ENCODE data around the gene JAK3. TPM values are rescaled to one million over a fixed set of nuclear protein-coding genes. Genes with fewer than 3 reads are reported as not detected.

JAK3 gene
- total RNA-seq, 1 donor from 2014 or later: 1.6 TPM

DNA sequence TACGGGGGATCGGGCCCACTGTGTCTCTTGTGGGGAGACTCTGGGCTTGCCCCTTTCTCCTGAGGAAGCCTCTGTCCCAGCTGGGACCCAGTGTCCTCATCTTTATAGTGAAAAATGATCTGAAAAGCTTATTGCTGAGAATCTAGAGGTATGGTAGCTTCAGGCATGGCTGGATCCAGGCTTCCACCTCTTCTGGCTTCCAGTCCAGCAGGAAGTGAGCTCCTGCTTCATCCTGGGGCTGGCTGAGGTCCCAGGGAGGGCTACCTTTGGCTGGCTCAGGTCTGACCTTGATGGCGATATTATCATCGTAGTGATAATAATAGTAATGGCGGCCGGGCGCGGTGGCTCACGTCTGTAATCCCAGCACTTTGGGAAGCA is 27.0 kb upstream of the JAK3 start:
- TF ChIP-seq, protein P1, sequence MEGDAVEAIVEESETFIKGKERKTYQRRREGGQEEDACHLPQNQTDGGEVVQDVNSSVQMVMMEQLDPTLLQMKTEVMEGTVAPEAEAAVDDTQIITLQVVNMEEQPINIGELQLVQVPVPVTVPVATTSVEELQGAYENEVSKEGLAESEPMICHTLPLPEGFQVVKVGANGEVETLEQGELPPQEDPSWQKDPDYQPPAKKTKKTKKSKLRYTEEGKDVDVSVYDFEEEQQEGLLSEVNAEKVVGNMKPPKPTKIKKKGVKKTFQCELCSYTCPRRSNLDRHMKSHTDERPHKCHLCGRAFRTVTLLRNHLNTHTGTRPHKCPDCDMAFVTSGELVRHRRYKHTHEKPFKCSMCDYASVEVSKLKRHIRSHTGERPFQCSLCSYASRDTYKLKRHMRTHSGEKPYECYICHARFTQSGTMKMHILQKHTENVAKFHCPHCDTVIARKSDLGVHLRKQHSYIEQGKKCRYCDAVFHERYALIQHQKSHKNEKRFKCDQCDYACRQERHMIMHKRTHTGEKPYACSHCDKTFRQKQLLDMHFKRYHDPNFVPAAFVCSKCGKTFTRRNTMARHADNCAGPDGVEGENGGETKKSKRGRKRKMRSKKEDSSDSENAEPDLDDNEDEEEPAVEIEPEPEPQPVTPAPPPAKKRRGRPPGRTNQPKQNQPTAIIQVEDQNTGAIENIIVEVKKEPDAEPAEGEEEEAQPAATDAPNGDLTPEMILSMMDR (IDR thresholded peaks at IDR 0.05): no peak
- Mint-ChIP-seq H3K27ac (ENCODE audit: unreplicated experiment) (no peak overlapping the region), H3K36me3 (ENCODE audit: unreplicated experiment) (no peaks in the 10 kb centered on the region), H3K27me3 (ENCODE audit: unreplicated experiment) (peaks cover 13% of the 10 kb centered on the region), H3K4me3 (ENCODE audit: unreplicated experiment) (no peak overlapping the region), H3K9me3 (ENCODE audit: unreplicated experiment) (no peaks in the 10 kb centered on the region), H3K4me1 (ENCODE audit: unreplicated experiment) (no peaks in the 10 kb centered on the region)
- no peak for DNase-seq (ENCODE audit: extremely low spot score, unreplicated experiment)

- H3K4me1 Mint-ChIP-seq (ENCODE audit: unreplicated experiment): no peaks in the 10 kb centered on the region
- H3K27ac Mint-ChIP-seq (ENCODE audit: unreplicated experiment): no peak overlapping the region
- H3K9me3 Mint-ChIP-seq (ENCODE audit: unreplicated experiment): no peaks in the 10 kb centered on the region
- TF ChIP-seq, protein P1 (IDR thresholded peaks at IDR 0.05): no peak
- peaks cover 14% of the 10 kb centered on the region for H3K27me3 Mint-ChIP-seq (ENCODE audit: unreplicated experiment)
- no peaks in the 10 kb centered on the region for H3K36me3 Mint-ChIP-seq (ENCODE audit: unreplicated experiment)
- H3K4me3 Mint-ChIP-seq (ENCODE audit: unreplicated experiment): no peak overlapping the region
- DNase-seq (ENCODE audit: extremely low spot score, unreplicated experiment): no peak
Measured at GRCh38 chr19:17873786-17874757, 26.3 kb upstream of the JAK3 start.

DNA sequence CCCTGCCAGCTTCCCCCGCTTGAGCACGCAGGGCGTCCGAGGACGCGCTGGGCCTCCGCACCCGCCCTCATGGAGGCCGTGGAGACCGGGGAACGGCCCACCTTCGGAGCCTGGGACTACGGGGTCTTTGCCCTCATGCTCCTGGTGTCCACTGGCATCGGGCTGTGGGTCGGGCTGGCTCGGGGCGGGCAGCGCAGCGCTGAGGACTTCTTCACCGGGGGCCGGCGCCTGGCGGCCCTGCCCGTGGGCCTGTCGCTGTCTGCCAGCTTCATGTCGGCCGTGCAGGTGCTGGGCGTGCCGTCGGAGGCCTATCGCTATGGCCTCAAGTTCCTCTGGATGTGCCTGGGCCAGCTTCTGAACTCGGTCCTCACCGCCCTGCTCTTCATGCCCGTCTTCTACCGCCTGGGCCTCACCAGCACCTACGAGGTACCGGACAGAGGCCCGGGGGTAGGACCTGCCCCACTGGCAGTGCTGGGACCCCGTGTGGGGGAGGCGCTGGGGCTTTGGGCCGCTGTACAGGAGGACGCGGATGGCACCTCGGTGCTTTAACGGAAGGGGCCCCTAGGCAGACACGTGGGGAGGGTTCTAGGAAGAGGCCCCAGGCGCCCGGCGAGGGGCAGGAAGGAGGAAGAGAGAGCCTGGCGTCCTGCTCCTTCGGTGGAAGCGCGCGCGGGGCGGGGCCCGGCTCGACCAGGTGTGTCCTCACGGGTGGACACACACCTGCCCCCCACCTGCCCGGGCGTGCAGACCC is 24.6 kb upstream of the JAK3 start:
- H3K9me3 Mint-ChIP-seq (ENCODE audit: unreplicated experiment): no peaks in the 10 kb centered on the region
- H3K36me3 Mint-ChIP-seq (ENCODE audit: unreplicated experiment): no peaks in the 10 kb centered on the region
- H3K27ac Mint-ChIP-seq (ENCODE audit: unreplicated experiment): no peak overlapping the region
- no peaks in the 10 kb centered on the region for H3K4me1 Mint-ChIP-seq (ENCODE audit: unreplicated experiment)
- H3K4me3 Mint-ChIP-seq (ENCODE audit: unreplicated experiment): no peak overlapping the region
- DNase-seq (ENCODE audit: extremely low spot score, unreplicated experiment): no peak
- TF ChIP-seq, protein P1 (IDR thresholded peaks at IDR 0.05): no peak
- H3K27me3 Mint-ChIP-seq (ENCODE audit: unreplicated experiment): peaks cover 21% of the 10 kb centered on the region

GRCh38 chr19:17871878-17872250 is 24.1 kb upstream of the JAK3 start, which contains the start of gene SLC5A5:
Gene SLC5A5 (plus strand): TSS chr19:17871945. CDS start chr19:17872320, 375 bp downstream.
- DNase-seq (ENCODE audit: extremely low spot score, unreplicated experiment): no peak
- Mint-ChIP-seq H3K27ac (ENCODE audit: unreplicated experiment) (no peak within 1 kb of the TSS), H3K4me1 (ENCODE audit: unreplicated experiment) (no peaks in the 10 kb centered on the region), H3K36me3 (ENCODE audit: unreplicated experiment) (no peaks in the 10 kb centered on the region), H3K27me3 (ENCODE audit: unreplicated experiment) (peaks cover 21% of the 10 kb centered on the region), H3K4me3 (ENCODE audit: unreplicated experiment) (no peak within 1 kb of the TSS), H3K9me3 (ENCODE audit: unreplicated experiment) (no peaks in the 10 kb centered on the region)
- TF ChIP-seq, protein P1 (IDR thresholded peaks at IDR 0.05): no peak

All from osteocyte (in vitro differentiated cells).